Thyroid gland (tissue), 4 donors: Measurements from ENCODE around the gene USP24. TPM values are rescaled to one million over a fixed set of nuclear protein-coding genes. Genes with fewer than 3 reads are reported as not detected.

Source experiments
- DNase-seq, 2 donors: peaks; one replicate each; pipeline ENCODE4 v3.0.0-alpha.2; 2019
- H3K27ac ChIP-seq, 3 donors: fragments of 200-600 bp; sonication (generic); 1 replicate in 2 of 3; 2 replicates in 1 of 3; pipeline ENCODE4 v1.5.1; 2016 to 2019; ENCODE audit warnings: mild to moderate bottlenecking in 1 of 3, moderate library complexity in 1 of 3
- H3K27me3 ChIP-seq: fragments of 200-600 bp; sonication (generic); one replicate; pipeline ENCODE4 v1.5.1; 2019
- H3K36me3 ChIP-seq, 2 donors: fragments of 200-600 bp; sonication (generic); one replicate each; pipeline ENCODE4 v1.5.1; 2016 to 2019
- H3K4me1 ChIP-seq, 2 donors: fragments of 200-600 bp; sonication (generic); one replicate each; pipeline ENCODE4 v1.5.1; 2017 to 2019
- H3K4me3 ChIP-seq, 3 donors: fragments of 200-600 bp; sonication (generic); replicated peaks in 1 of 3; 1 replicate in 2 of 3; 2 replicates in 1 of 3; pipeline ENCODE4 v1.5.1; 2016; ENCODE audit warnings: mild to moderate bottlenecking in 1 of 3
- H3K9me3 ChIP-seq: fragments of 200-600 bp; sonication (generic); one replicate; pipeline ENCODE4 v1.5.1; 2017
- POLR2A ChIP-seq, 2 donors: fragments of 450-650 bp; IDR thresholded peaks; one replicate each; pipeline ENCODE4 v1.6.1; 2017; ENCODE audit warnings: antibody characterized with exemption in 2 of 2, mild to moderate bottlenecking in 2 of 2, moderate library complexity in 1 of 2
- WGBS, 2 donors: methylation state at CpG; one replicate each; pipeline ENCODE4 v1.1.5; 2017; 5-methylcytosine and 5-hydroxymethylcytosine counted together
- intact Hi-C: fragments of 100-400 bp; cut with DNase I; formaldehyde crosslinking; loops from one replicate; pipeline ENCODE4 v1.15.1; 2023
- total RNA-seq, 4 donors: library from RNA; depleted of rRNA; stranded (reverse); fragments of >200 nt; gene quantifications; one replicate each; pipeline ENCODE4 v1.2.3, GENCODE V29; 2016
- TF ChIP-seq, protein P1 (sequence below), 6 experiments: fragments of 200-600 bp in 3 of 6; fragments of 450-650 bp in 3 of 6; sonication (generic) in 3 of 6; IDR thresholded peaks; one replicate each; pipeline ENCODE4 v1.5.1; 2016 to 2019; ENCODE audit warnings: antibody characterized with exemption in 6 of 6, mild to moderate bottlenecking in 2 of 6, inconsistent platforms in 1 of 6, moderate library complexity in 1 of 6

Gene USP24
- total RNA-seq, 4 donors from 2014 or later = 38.5 to 74.6 (median 43.4) TPM

DNA sequence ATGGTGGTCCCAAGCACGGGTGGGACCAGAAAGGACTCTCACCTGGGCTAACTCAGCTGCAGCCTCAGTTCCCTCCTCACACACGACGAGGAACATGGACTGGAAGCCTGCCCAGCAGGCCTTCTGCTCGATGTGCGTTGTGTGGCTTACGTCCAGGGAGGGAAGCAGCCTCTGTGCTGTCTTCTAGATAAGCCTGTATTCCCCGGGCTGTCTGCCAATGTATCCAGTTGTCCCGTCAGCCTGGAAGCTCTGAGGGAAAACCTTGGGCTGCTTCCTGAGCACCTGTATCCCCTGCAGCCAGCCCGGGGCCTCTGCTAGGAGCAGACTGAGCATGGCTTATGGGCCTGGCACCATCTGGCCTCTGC lies 165.3 kb downstream of the USP24 start:
- Histone ChIP-seq H3K4me1 (no peaks in the 10 kb centered on the region), H3K36me3 (no peaks in the 10 kb centered on the region), H3K4me3 (no peak overlapping the region), H3K9me3 (no peaks in the 10 kb centered on the region), H3K27ac (no peak overlapping the region), H3K27me3 (no peaks in the 10 kb centered on the region)
- 52 to 58% methylated on average over 2 to 7 of the region's 9 CpGs for WGBS, 2 donors
- intact Hi-C loops = no loop called here
- no peak for DNase-seq
- TF ChIP-seq, protein P1, sequence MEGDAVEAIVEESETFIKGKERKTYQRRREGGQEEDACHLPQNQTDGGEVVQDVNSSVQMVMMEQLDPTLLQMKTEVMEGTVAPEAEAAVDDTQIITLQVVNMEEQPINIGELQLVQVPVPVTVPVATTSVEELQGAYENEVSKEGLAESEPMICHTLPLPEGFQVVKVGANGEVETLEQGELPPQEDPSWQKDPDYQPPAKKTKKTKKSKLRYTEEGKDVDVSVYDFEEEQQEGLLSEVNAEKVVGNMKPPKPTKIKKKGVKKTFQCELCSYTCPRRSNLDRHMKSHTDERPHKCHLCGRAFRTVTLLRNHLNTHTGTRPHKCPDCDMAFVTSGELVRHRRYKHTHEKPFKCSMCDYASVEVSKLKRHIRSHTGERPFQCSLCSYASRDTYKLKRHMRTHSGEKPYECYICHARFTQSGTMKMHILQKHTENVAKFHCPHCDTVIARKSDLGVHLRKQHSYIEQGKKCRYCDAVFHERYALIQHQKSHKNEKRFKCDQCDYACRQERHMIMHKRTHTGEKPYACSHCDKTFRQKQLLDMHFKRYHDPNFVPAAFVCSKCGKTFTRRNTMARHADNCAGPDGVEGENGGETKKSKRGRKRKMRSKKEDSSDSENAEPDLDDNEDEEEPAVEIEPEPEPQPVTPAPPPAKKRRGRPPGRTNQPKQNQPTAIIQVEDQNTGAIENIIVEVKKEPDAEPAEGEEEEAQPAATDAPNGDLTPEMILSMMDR (IDR thresholded peaks at IDR 0.05) = no peak
- no peak for TF ChIP-seq POLR2A (IDR thresholded peaks at IDR 0.05)

DNA sequence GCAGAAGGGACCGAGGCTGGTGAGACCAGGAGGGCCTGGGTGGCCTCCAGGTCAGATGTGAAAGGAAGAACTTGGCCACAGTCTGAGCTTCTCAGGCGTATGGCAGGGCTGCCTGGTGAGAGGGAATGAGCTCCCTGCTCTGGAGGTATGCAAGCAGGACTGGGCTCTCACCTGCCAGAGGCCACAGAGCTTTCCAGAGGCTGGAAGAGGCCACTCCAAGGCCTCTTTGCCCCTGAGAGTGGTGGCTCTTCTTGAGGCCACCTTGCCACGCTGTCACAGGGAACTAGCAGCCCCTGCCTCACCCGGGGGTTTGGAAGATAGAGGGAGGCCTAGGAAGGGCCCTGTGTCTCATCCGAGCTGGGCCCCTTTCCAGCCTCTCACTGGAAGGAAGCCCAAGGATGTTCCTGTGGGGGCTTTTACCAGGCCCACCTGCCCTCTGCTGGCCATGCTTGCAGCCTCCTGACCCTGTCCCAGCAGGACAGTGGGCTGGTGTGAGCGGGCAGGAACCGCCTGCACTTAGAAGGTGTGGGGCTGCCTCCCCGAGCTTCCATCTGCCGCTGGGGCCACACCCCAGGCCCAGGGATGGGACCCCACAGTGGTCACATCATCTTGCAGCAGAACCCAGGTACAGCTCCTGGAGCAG lies 165.8 kb downstream of the USP24 start:
- no peak overlapping the region for H3K4me3 ChIP-seq
- no peaks in the 10 kb centered on the region for H3K4me1 ChIP-seq
- TF ChIP-seq, protein P1 (IDR thresholded peaks at IDR 0.05) = no peak
- no peak for TF ChIP-seq POLR2A (IDR thresholded peaks at IDR 0.05)
- no peak overlapping the region for H3K27ac ChIP-seq
- no peaks in the 10 kb centered on the region for H3K36me3 ChIP-seq
- intact Hi-C loops = no loop called here
- H3K9me3 ChIP-seq = no peaks in the 10 kb centered on the region
- no peaks in the 10 kb centered on the region for H3K27me3 ChIP-seq
- no peak for DNase-seq
- WGBS, 2 donors = 78 to 92% methylated on average over 6 to 9 of the region's 9 CpGs

DNA sequence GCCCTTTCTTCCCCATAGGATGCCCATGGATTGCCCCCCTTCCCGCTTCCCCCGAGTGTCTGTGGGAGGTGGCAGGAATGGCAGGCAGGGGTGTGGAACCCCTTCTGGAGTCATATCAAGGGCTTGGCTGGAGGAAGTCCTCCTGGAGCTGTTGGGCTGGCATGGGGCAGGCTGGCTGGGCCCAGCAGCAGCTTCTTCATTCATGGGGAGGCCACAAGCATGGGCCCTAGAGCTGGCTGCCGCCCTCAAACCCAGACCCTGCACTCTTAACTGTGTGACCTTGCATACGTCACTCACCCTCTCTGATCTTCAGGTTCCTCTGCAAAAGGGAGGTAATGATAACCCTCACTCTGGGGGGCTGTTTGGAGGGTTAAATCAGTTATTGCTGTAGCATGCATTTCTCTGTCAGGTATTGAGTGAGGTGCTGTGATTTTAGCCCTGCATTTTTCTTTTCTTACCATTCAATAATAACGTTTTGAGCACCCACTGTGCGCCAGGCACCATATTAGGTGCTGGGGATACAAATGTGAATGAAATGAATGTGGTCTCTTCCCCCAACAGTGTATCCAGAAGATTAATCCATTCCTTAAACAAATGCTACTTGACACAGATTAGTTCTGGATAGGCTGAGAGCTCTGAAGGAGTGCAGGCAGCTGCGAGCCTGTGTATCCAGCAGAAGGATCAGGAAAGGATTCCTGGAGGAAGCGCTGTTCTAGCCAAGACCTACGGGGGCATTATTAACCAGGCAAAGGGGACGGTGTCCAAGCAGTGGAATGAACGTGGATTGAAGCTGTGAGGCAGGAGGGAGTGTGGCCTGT lies 166.5 kb downstream of the USP24 start:
- Histone ChIP-seq H3K27ac (no peak overlapping the region), H3K27me3 (no peaks in the 10 kb centered on the region), H3K36me3 (no peaks in the 10 kb centered on the region), H3K9me3 (no peaks in the 10 kb centered on the region), H3K4me1 (no peaks in the 10 kb centered on the region), H3K4me3 (no peak overlapping the region)
- 91 to 93% methylated on average over 10 to 11 of the region's 11 CpGs for WGBS, 2 donors
- no peak for DNase-seq
- TF ChIP-seq POLR2A (IDR thresholded peaks at IDR 0.05) = no peak
- TF ChIP-seq, protein P1 (IDR thresholded peaks at IDR 0.05) = no peak
- intact Hi-C loops = no loop called here

DNA sequence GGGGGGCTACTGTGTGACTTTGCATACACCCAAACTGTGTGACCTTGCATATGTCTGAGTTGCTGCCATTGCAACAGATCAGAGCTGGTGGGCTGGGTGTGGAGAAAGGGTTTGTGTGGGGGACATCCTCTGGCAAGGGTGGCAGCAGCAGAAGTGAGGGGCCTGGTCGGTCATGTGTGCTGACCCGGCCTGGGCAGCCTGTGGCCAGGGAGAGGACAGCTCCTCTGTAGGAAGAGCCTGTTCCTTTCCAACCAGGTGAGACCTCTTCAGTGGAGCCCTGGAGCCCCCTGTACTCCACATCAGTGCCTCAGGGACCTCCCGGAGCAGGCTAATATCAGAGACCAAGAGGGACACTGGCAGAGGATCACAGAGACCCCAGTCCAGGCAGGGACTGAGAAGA lies 167.6 kb downstream of the USP24 start:
- 87 to 91% methylated on average over 3 of the region's 3 CpGs for WGBS, 2 donors
- Histone ChIP-seq H3K36me3 (no peaks in the 10 kb centered on the region), H3K9me3 (no peaks in the 10 kb centered on the region), H3K4me3 (no peak overlapping the region), H3K27me3 (no peaks in the 10 kb centered on the region), H3K27ac (no peak overlapping the region), H3K4me1 (no peaks in the 10 kb centered on the region)
- TF ChIP-seq, protein P1 (IDR thresholded peaks at IDR 0.05) = no peak
- TF ChIP-seq POLR2A (IDR thresholded peaks at IDR 0.05) = no peak
- intact Hi-C loops = no loop called here
- DNase-seq = no peak

DNA sequence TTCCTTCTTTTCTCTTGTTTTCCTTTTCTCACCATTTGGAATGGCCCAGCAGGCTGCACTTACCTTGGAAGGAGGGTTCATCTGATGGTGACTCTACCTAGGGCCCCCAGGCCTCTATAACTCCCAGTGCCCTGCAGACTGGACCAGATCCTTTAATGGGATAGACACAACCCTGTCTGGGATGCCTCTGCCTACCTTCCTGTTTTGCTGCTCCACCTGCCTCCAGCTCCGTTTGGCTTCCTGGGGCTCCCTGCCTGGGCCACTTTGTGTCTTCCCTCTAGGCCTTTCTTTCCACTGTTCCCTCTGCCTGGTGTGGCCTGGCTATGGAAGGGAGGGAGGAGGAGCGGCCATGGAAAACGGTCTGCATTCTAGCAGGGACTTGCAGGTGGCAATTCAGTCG lies 168.3 kb downstream of the USP24 start:
- H3K27ac ChIP-seq = no peak overlapping the region
- no peaks in the 10 kb centered on the region for H3K27me3 ChIP-seq
- intact Hi-C loops = no loop called here
- no peak for DNase-seq
- H3K36me3 ChIP-seq = no peaks in the 10 kb centered on the region
- no peaks in the 10 kb centered on the region for H3K4me1 ChIP-seq
- 85% methylated on average over 4 of the region's 4 CpGs for WGBS, 2 donors
- H3K9me3 ChIP-seq = no peaks in the 10 kb centered on the region
- no peak for TF ChIP-seq POLR2A (IDR thresholded peaks at IDR 0.05)
- TF ChIP-seq, protein P1 (IDR thresholded peaks at IDR 0.05) = no peak
- H3K4me3 ChIP-seq = no peak overlapping the region
